Panc1 (cell line): ENCODE measurements around the gene OPA1. TPM values are rescaled to one million over a fixed set of nuclear protein-coding genes. Genes with fewer than 3 reads are reported as not detected.

ENCODE experiments used
- ATAC-seq: fragments of 200-7000 bp; cut with Tn5 transposase; 2 replicates; pipeline ENCODE4 v1.9.1; 2020; ENCODE audit warnings: mild to moderate bottlenecking, moderate library complexity
- BruUV-seq: library from RNA; stranded (reverse); fragments of 400-500 nt; replicated peaks from 2 replicates; lab custom pipeline; 2021; lab: Mats Ljungman, UMichigan
- CTCF ChIA-PET: fragments of 300-600 bp; sonication (Branson Sonifier 250); formaldehyde crosslinking; loops from one replicate; lab custom pipeline; 2022; ENCODE audit warnings: antibody characterized with exemption; lab: Charles Lee
- POLR2A ChIA-PET: fragments of 300-600 bp; sonication (Branson Sonifier 250); formaldehyde crosslinking; loops from one replicate; lab custom pipeline; 2022; ENCODE audit warnings: antibody characterized with exemption; lab: Charles Lee
- DNase-seq: peaks from one replicate; pipeline ENCODE4 v3.0.0-alpha.2; 2010; ENCODE audit warnings: low read depth, low spot score
- H3K27ac ChIP-seq: 2 replicates; pipeline ENCODE4 v1.5.1; 2011; ENCODE audit warnings: mild to moderate bottlenecking, low read length, inconsistent platforms
- H3K27me3 ChIP-seq: fragments of 200-500 bp; sonication (Bioruptor generic); 2 replicates; pipeline ENCODE4 v1.6.0; 2014; ENCODE audit warnings: low read length, inconsistent platforms; ENCODE audit not compliant: control insufficient read depth, insufficient read depth
- H3K36me3 ChIP-seq: fragments of 200-500 bp; sonication (Bioruptor generic); 2 replicates; pipeline ENCODE4 v1.5.1; 2014; ENCODE audit warnings: inconsistent platforms, mild to moderate bottlenecking, low read length, moderate library complexity; ENCODE audit not compliant: control insufficient read depth, insufficient read depth
- H3K4me1 ChIP-seq: 2 replicates; pipeline ENCODE4 v1.5.1; 2011; ENCODE audit warnings: inconsistent platforms, mild to moderate bottlenecking, low read length, moderate library complexity; ENCODE audit not compliant: control insufficient read depth, insufficient read depth
- H3K4me3 ChIP-seq, 2 experiments: 2 replicates each; pipeline ENCODE4 v1.5.1; 2011 to 2012; ENCODE audit warnings: low read depth in 2 of 2, low read length in 2 of 2, mild to moderate bottlenecking in 2 of 2, inconsistent platforms in 1 of 2, moderate library complexity in 1 of 2
- H3K9me3 ChIP-seq: fragments of 200-500 bp; sonication (Bioruptor generic); 2 replicates; pipeline ENCODE4 v1.5.1; 2014; ENCODE audit warnings: low read depth, mild to moderate bottlenecking, inconsistent platforms, low read length, moderate library complexity; ENCODE audit not compliant: control insufficient read depth, insufficient read depth
- POLR2AphosphoS5 ChIP-seq: IDR thresholded peaks from 2 replicates; pipeline ENCODE4 v1.6.1; 2012; ENCODE audit warnings: mild to moderate bottlenecking, low read depth, low read length, moderate library complexity
- SIN3A ChIP-seq: IDR thresholded peaks from 2 replicates; pipeline ENCODE4 v1.6.1; 2012; ENCODE audit warnings: low read depth, mild to moderate bottlenecking, low read length, moderate library complexity, borderline replicate concordance; ENCODE audit not compliant: insufficient read depth
- TCF7L2 ChIP-seq: IDR thresholded peaks from 2 replicates; pipeline ENCODE4 v1.6.1; 2011; ENCODE audit warnings: mild to moderate bottlenecking, low read depth, low read length, inconsistent platforms
- in situ Hi-C: cut with HindIII; loops from 2 replicates; pipeline ENCODE4 v1.10.0; 2016; ENCODE audit warnings: low sequenced_read_pairs, low pct_unique_long_range_greater_than_20kb
- intact Hi-C: fragments of 100-400 bp; cut with micrococcal nuclease; formaldehyde crosslinking; loops from one replicate; pipeline ENCODE4 v1.10.0; 2022; ENCODE audit not compliant: unreplicated experiment
- total RNA-seq: library from RNA; stranded (reverse); gene quantifications from one replicate; pipeline ENCODE4 v1.2.1, GENCODE V29; 2021; ENCODE audit not compliant: unreplicated experiment
- TF ChIP-seq, protein P1 (sequence below): fragments of 450-650 bp; IDR thresholded peaks from 2 replicates; pipeline ENCODE4 v1.5.1; 2017; ENCODE audit warnings: mild to moderate bottlenecking
- TF ChIP-seq, protein P2 (sequence below), 2 experiments: IDR thresholded peaks; 2 replicates each; pipeline ENCODE4 v1.6.1; 2011 to 2012; ENCODE audit warnings: low read depth in 2 of 2, control low read depth in 1 of 2, low read length in 1 of 2, mild to moderate bottlenecking in 1 of 2, moderate library complexity in 1 of 2; ENCODE audit not compliant: insufficient read depth in 1 of 2

The OPA1 gene
- total RNA-seq, 1 experiment from 2014 or later: 109 TPM

DNA sequence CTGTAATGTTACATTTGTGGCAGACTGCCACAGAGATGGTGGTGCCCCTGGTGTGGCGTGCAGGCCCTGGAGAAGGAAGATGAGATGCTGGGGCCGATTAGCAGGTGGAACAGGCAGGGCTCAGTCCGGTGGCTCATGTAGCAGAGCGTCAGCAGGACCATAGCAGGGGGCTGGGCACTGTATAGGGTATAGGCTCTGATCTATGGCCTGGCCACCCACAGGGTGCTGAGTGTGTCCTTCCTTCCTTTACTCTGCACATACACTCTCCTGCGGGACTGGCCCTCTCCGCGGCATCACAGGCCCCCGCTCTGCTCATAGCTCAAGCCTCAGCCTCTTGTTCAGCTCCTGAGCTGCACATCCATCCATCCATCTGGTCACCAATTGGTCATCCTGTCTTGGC is 143.6 kb downstream of the OPA1 start:
- in situ Hi-C loops: no loop called here
- DNase-seq (no peak), ATAC-seq (no peak)
- ChIA-PET CTCF (no interaction called here), POLR2A (no interaction called here)
- TF ChIP-seq POLR2AphosphoS5 (no peak), SIN3A (no peak), TCF7L2 (no peak)
- TF ChIP-seq, protein P1, sequence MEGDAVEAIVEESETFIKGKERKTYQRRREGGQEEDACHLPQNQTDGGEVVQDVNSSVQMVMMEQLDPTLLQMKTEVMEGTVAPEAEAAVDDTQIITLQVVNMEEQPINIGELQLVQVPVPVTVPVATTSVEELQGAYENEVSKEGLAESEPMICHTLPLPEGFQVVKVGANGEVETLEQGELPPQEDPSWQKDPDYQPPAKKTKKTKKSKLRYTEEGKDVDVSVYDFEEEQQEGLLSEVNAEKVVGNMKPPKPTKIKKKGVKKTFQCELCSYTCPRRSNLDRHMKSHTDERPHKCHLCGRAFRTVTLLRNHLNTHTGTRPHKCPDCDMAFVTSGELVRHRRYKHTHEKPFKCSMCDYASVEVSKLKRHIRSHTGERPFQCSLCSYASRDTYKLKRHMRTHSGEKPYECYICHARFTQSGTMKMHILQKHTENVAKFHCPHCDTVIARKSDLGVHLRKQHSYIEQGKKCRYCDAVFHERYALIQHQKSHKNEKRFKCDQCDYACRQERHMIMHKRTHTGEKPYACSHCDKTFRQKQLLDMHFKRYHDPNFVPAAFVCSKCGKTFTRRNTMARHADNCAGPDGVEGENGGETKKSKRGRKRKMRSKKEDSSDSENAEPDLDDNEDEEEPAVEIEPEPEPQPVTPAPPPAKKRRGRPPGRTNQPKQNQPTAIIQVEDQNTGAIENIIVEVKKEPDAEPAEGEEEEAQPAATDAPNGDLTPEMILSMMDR: no peak
- TF ChIP-seq, protein P2, sequence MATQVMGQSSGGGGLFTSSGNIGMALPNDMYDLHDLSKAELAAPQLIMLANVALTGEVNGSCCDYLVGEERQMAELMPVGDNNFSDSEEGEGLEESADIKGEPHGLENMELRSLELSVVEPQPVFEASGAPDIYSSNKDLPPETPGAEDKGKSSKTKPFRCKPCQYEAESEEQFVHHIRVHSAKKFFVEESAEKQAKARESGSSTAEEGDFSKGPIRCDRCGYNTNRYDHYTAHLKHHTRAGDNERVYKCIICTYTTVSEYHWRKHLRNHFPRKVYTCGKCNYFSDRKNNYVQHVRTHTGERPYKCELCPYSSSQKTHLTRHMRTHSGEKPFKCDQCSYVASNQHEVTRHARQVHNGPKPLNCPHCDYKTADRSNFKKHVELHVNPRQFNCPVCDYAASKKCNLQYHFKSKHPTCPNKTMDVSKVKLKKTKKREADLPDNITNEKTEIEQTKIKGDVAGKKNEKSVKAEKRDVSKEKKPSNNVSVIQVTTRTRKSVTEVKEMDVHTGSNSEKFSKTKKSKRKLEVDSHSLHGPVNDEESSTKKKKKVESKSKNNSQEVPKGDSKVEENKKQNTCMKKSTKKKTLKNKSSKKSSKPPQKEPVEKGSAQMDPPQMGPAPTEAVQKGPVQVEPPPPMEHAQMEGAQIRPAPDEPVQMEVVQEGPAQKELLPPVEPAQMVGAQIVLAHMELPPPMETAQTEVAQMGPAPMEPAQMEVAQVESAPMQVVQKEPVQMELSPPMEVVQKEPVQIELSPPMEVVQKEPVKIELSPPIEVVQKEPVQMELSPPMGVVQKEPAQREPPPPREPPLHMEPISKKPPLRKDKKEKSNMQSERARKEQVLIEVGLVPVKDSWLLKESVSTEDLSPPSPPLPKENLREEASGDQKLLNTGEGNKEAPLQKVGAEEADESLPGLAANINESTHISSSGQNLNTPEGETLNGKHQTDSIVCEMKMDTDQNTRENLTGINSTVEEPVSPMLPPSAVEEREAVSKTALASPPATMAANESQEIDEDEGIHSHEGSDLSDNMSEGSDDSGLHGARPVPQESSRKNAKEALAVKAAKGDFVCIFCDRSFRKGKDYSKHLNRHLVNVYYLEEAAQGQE (IDR thresholded peaks at IDR 0.05; ENCODE audit: insufficient read depth in 1 of 2, low read depth in 2 of 2, low read length in 1 of 2): no peak
- Histone ChIP-seq H3K4me1 (no peaks in the 10 kb centered on the region), H3K9me3 (no peaks in the 10 kb centered on the region), H3K36me3 (no peaks in the 10 kb centered on the region), H3K27me3 (no peaks in the 10 kb centered on the region), H3K27ac (no peak overlapping the region), H3K4me3 (no peak overlapping the region)
- no TSS peak for BruUV-seq
- intact Hi-C loops: no loop called here

DNA sequence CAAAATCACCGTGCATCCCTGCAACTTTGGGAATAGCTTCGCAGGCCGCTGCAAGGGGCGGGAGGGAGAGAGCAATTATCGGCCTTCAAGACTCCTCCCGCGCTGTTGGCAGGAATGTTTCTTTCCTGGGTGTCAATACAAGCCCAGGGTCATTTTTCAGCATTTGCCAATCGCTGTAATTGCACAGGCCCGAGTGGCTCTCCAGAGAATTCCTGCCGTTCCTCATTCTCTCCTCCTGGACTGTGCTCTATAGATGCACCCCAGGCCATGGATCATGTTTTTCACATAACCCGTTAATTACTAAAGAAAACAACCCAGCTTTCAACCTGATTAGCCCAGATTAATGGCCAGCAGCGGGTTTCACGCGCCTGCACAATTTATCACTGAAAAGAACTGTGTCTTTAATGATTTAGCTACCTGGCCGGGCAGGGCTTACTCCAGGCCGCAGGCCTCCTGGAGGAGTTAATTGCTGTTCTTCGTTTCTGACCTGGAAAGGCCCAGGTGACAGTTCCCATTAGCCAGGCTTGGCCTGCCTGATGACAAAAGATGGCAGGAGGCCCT is 144.3 kb downstream of the OPA1 start:
- no TSS peak for BruUV-seq
- in situ Hi-C loops: no loop called here
- H3K27me3 ChIP-seq: no peaks in the 10 kb centered on the region
- ATAC-seq (no peak), DNase-seq (no peak)
- H3K9me3 ChIP-seq: no peaks in the 10 kb centered on the region
- ChIA-PET POLR2A (interaction anchor here (0.6 kb wide), 1 partner anchor 430 kb away, joined by 5 read pairs; no protein-coding TSS in a partner anchor), CTCF (no interaction called here)
- no peaks in the 10 kb centered on the region for H3K4me1 ChIP-seq
- H3K4me3 ChIP-seq: no peak overlapping the region
- intact Hi-C loops: no loop called here
- no peaks in the 10 kb centered on the region for H3K36me3 ChIP-seq
- TF ChIP-seq SIN3A: no peak
- no peak overlapping the region for H3K27ac ChIP-seq

DNA sequence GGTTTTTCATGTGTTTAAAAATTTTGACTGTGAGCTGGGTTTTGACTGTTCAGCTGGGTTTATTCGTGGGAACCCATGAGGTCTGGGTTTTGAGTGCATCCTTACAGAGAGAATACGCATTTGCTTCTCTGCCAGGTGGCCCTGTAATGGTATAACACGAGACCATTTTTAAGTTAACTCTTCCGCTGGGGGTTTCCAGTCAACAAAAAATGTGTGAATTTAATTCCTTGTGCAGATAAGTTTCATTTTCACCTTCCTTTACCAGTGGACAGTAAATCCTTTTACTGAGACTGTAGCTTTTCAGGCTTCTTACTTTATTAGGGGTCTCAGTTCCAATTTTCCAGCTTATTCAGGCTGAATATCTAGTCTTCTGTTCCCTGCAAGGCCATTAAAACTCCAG is 149.6 kb downstream of the OPA1 start:
- POLR2A ChIA-PET: no interaction called here
- H3K4me3 ChIP-seq: no peak overlapping the region
- H3K27me3 ChIP-seq: no peaks in the 10 kb centered on the region
- no TSS peak for BruUV-seq
- in situ Hi-C loops: no loop called here
- H3K36me3 ChIP-seq: no peaks in the 10 kb centered on the region
- H3K9me3 ChIP-seq: no peaks in the 10 kb centered on the region
- no peak overlapping the region for H3K27ac ChIP-seq
- intact Hi-C loops: no loop called here
- ATAC-seq: no peak
- CTCF ChIA-PET: no interaction called here
- TF ChIP-seq SIN3A (no peak), POLR2AphosphoS5 (no peak), TCF7L2 (no peak)
- TF ChIP-seq, protein P2 (IDR thresholded peaks at IDR 0.05; ENCODE audit: insufficient read depth in 1 of 2, low read depth in 2 of 2, low read length in 1 of 2): no peak
- TF ChIP-seq, protein P1: no peak
- DNase-seq: no peak
- no peaks in the 10 kb centered on the region for H3K4me1 ChIP-seq
